HG03196 (cell line): Measurements from ENCODE around the gene ANKRD10.

Experiments used
- ATAC-seq: cut with Tn5 transposase; IDR thresholded peaks from one replicate; pipeline ENCODE4 v1.9.1; 2021; ENCODE audit not compliant: unreplicated experiment

Gene ANKRD10

DNA sequence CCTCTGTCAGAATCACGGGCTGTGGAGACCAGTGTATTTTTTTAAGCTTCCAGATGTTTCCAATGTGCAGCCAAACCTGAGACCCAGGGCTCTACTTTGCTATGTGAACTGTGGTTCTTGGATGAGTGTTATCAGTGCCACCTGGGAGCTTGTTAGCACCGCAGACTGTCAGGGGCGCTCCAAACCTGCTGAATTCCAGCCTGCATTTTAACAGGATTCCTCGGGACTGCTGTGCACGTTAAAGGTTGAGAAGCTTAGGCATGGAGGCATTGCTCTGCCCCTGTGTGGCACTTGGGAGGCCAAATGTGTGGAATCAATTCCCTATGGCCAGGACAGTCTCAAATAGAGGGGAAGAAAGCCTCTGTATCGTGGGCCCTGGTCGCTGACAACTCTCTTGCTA, 80.3 kb downstream of the ANKRD10 start:
- no peak for ATAC-seq

- no peak for ATAC-seq
Observed at GRCh38 chr13:110832531-110832930, 82.3 kb downstream of the ANKRD10 start.

DNA sequence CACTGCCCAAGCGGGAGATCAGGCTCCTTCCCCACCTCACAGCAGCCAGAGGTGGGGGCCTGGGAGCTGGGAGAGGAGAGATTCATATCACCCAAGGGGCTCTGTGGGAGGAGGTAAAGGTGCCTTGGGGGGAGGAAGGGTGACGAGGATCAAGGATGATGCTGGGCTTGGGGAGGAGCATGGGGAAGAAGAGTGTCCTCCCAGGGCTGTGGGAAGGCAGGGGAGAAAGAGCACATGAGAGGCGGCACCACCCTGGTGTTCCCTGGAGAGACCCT, 82.7 kb downstream of the ANKRD10 start:
- no peak for ATAC-seq

DNA sequence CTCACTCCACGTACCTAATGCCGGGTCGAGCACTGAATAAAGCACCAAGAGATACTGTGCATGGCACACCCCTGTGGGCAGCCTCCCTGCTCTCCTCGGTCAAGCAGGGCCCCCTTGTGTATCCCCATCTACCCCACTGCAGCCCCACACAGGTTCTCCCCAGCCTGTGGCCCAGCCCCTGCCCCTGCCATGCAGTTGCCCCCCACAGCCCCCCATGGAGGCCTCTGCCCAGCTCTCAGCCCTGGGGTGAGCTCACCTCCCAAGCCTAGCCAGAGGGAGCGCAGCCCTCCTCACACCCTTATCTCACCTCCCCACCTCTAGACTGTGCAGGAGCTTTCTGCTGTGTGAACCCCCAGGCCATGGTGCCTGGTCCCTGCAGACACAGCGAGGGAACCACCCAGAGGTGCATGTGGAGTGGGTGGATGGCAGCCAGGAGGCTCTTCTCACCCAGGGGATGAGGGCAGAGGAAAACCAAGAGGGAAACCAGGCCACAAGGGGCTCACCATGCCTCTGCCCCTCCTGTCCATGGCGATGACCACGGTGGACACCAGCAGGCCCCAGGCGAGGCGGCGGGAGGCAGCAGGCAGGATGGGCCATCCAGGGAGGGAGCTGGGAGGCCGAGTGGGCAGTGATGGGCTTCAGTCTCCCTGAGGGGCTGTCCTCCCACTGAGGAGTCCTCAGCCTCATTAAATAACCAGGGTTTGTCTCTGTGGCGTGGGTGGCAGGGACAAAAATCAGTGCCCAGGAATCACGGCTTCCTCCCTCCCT, 83.2 kb downstream of the ANKRD10 start:
- no peak for ATAC-seq

DNA sequence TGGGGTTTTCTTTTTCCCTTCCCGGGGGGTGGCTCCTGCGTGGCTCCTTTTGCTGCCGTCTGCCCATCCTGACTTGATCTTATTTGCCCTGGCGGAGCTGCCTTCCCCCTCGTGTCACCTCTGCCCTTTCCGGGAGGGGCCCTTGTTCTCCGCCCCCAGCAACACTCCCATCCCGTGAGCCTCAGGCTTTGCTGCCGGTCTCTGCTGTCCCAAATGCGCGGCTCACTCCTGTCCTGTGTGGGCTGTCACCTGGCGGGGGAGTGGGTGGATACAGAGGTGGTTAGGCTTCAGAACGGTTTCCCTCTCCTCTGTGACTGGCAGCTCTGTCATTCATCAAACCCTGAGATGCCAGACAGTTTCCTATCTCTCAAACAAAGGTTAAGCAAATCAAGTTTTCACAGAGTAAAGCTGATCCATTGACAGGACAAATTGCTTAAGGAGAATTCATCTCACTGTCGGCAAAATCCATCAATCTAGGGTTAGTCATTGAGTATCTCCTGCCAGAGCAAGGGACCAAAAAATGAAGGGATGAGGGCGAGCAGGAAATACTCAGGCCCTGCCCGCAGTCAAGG, 84.0 kb downstream of the ANKRD10 start:
- no peak for ATAC-seq

DNA sequence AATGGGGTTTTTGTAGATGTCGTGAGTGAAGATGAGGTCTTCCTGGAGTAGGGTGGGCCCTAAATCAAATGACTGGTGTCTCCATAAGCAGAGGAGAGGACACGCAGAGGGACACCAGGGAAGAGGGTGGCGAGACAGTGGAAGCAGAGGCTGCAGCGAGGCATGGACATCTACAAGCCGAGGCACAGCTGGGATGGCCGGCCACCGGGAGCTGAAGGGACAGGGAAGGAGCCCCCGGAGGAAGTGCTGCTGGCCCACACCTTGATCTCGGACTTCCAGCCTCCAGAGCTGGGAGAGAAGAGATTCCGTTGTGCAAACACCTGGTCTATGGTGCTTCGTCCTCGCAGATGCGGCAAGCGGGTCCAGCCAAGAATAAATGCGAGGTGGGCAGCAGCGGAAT, 84.5 kb downstream of the ANKRD10 start:
- no peak for ATAC-seq

GRCh38 chr13:110829486-110829885, 85.4 kb downstream of the ANKRD10 start:
- no peak for ATAC-seq

- ATAC-seq: no peak
Observed at GRCh38 chr13:110828705-110829104, 86.2 kb downstream of the ANKRD10 start.
